T-cell (primary cell): ENCODE data around the gene RBM5. TPM values are rescaled to one million over a fixed set of nuclear protein-coding genes. Genes with fewer than 3 reads are reported as not detected.

ENCODE experiments used
- ATAC-seq, 4 experiments: fragments of 200-7000 bp in 3 of 4; fragments of 150-1000 bp in 1 of 4; cut with Tn5 transposase; replicated peaks in 1 of 4; 1 replicate in 3 of 4; 2 replicates in 1 of 4; pipeline ENCODE4 v1.10.0; 2021; ENCODE audit warnings: moderate library complexity in 3 of 4, mild to moderate bottlenecking in 2 of 4, moderate number of reproducible peaks in 1 of 4
- CTCF ChIA-PET, 2 donors: fragments of 300-600 bp; sonication (Branson Sonifier 250); formaldehyde crosslinking; loops; one replicate each; lab custom pipeline; 2022; ENCODE audit warnings: antibody characterized with exemption in 2 of 2; lab: Charles Lee
- POLR2A ChIA-PET, 2 donors: fragments of 300-600 bp; sonication (Branson Sonifier 250); formaldehyde crosslinking; loops; one replicate each; lab custom pipeline; 2022; ENCODE audit warnings: antibody characterized with exemption in 2 of 2; lab: Charles Lee
- DNase-seq, 35 experiments: peaks; one replicate each; pipeline versions ENCODE4 v3.0.0 to v3.0.0-alpha.2; 2013 to 2023
- H3K27ac ChIP-seq: one replicate; pipeline ENCODE4 v1.5.1; 2013; ENCODE audit warnings: low read length
- H3K27me3 ChIP-seq, 2 experiments: replicated peaks in 1 of 2; 1 replicate in 1 of 2; 2 replicates in 1 of 2; pipeline versions ENCODE4 v1.6.1 to v1.7.0; 2013; ENCODE audit warnings: low read length in 1 of 2, mixed read lengths in 1 of 2; ENCODE audit not compliant: control insufficient read depth in 2 of 2, insufficient read depth in 2 of 2; ENCODE audit errors: extremely low read depth in 1 of 2
- H3K36me3 ChIP-seq, 2 donors: 1 replicate in 1 of 2; 2 replicates in 1 of 2; pipeline versions ENCODE4 v1.6.1 to v1.7.0; 2013; ENCODE audit warnings: low read length in 1 of 2; ENCODE audit not compliant: control insufficient read depth in 2 of 2, insufficient read depth in 1 of 2; ENCODE audit errors: extremely low read depth in 1 of 2
- H3K4me1 ChIP-seq, 2 experiments: 1 replicate in 1 of 2; 2 replicates in 1 of 2; pipeline versions ENCODE4 v1.6.1 to v1.7.0; 2013; ENCODE audit warnings: low read length in 2 of 2, mixed read lengths in 1 of 2; ENCODE audit not compliant: insufficient read depth in 2 of 2, control insufficient read depth in 1 of 2; ENCODE audit errors: extremely low read depth in 1 of 2
- H3K4me3 ChIP-seq, 2 donors: 1 replicate in 1 of 2; 2 replicates in 1 of 2; pipeline versions ENCODE4 v1.5.1 to v1.7.0; 2013; ENCODE audit warnings: mild to moderate bottlenecking in 2 of 2, low read length in 1 of 2, moderate library complexity in 1 of 2; ENCODE audit not compliant: control insufficient read depth in 1 of 2; ENCODE audit errors: extremely low read depth in 1 of 2
- H3K9me3 ChIP-seq: 2 replicates; pipeline ENCODE4 v1.7.0; 2013
- H3K27ac Mint-ChIP-seq, 2 donors: one replicate each; pipeline ENCODE4 v1.8.0; 2020 to 2021; ENCODE audit warnings: mild to moderate bottlenecking in 2 of 2, mixed read lengths in 2 of 2
- H3K27me3 Mint-ChIP-seq, 2 donors: one replicate each; pipeline ENCODE4 v1.8.0; 2021 to 2022; ENCODE audit warnings: mixed read lengths in 2 of 2
- H3K36me3 Mint-ChIP-seq: one replicate; pipeline ENCODE4 v1.8.0; 2021; ENCODE audit warnings: mixed read lengths
- H3K4me1 Mint-ChIP-seq, 3 donors: one replicate each; pipeline ENCODE4 v1.8.0; 2020 to 2022; ENCODE audit warnings: mixed read lengths in 3 of 3, mild to moderate bottlenecking in 1 of 3
- H3K4me3 Mint-ChIP-seq, 3 donors: one replicate each; pipeline ENCODE4 v1.8.0; 2020 to 2022; ENCODE audit warnings: mild to moderate bottlenecking in 3 of 3, mixed read lengths in 3 of 3, moderate library complexity in 3 of 3
- H3K9me3 Mint-ChIP-seq, 3 donors: one replicate each; pipeline ENCODE4 v1.8.0; 2020 to 2022; ENCODE audit warnings: mixed read lengths in 3 of 3
- WGBS: methylation state at CpG from one replicate; pipeline ENCODE4 v1.1.5; 2013; ENCODE audit warnings: missing lambda C conversion rate; ENCODE audit not compliant: insufficient coverage; 5-methylcytosine and 5-hydroxymethylcytosine counted together
- total RNA-seq, 35 experiments: library from RNA in 6 of 35; stranded (reverse) in 6 of 35; fragments of 120-200 nt in 1 of 35; gene quantifications; one replicate each; pipeline versions ENCODE4 v1.2.1 to v1.2.4 and lab custom pipeline; 2013 to 2026

Gene RBM5
- total RNA-seq, 5 donors from 2014 or later (not counting 1 experiment from before 2014, with no cell fraction given): 293 to 354 (median 316) TPM

GRCh38 chr3:50165910-50166538 lies 77.3 kb downstream of the RBM5 start:
- Mint-ChIP-seq H3K4me3 (no peak overlapping the region), H3K27me3 (no peaks in the 10 kb centered on the region), H3K9me3 (no peaks in the 10 kb centered on the region), H3K4me1 (no peaks in the 10 kb centered on the region), H3K27ac (no peak overlapping the region), H3K36me3 (no peaks in the 10 kb centered on the region)
- no peaks in the 10 kb centered on the region for H3K9me3 ChIP-seq
- H3K4me3 ChIP-seq: no peak overlapping the region
- CTCF ChIA-PET: no interaction called here
- H3K27ac ChIP-seq: no peak overlapping the region
- H3K36me3 ChIP-seq: no peaks in the 10 kb centered on the region
- POLR2A ChIA-PET: no interaction called here
- ATAC-seq: no peak
- no peaks in the 10 kb centered on the region for H3K4me1 ChIP-seq
- no peak for DNase-seq
- WGBS: 69% methylated on average over 13 of the region's 15 CpGs
- H3K27me3 ChIP-seq: peaks cover 0 to 30% of the 10 kb centered on the region in 2 experiments

DNA sequence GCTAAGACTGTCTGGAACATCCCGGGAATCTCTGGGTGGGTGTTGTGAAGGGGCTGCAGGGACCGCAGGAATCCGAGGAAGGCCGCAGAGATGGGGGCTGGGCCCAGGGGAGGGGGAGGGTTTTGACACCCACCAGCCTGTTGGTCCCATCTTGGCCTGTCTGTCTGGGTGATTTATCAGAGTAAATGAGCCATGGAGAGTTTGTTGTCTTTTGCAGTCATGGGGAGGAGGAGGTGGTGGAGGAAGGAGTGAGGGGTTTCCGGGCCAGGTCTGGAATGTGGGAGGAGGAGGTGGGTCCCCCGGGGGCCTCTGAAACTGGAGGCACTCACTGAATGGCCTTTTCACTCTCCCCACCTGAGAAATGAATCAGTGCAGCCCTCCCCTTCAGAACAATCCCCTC lies 77.9 kb downstream of the RBM5 start:
- Histone ChIP-seq H3K27me3 (peaks cover 0 to 36% of the 10 kb centered on the region in 2 experiments), H3K27ac (no peak overlapping the region), H3K36me3 (no peaks in the 10 kb centered on the region), H3K4me3 (no peak overlapping the region), H3K9me3 (no peaks in the 10 kb centered on the region), H3K4me1 (no peaks in the 10 kb centered on the region)
- H3K27ac Mint-ChIP-seq: no peak overlapping the region
- WGBS: 70% methylated on average over 4 of the region's 6 CpGs
- POLR2A ChIA-PET: no interaction called here
- H3K36me3 Mint-ChIP-seq: no peaks in the 10 kb centered on the region
- H3K4me3 Mint-ChIP-seq: no peak overlapping the region
- CTCF ChIA-PET: no interaction called here
- no peak for ATAC-seq
- H3K9me3 Mint-ChIP-seq: no peaks in the 10 kb centered on the region
- H3K4me1 Mint-ChIP-seq: no peaks in the 10 kb centered on the region
- H3K27me3 Mint-ChIP-seq: no peaks in the 10 kb centered on the region
- DNase-seq: no peak

DNA sequence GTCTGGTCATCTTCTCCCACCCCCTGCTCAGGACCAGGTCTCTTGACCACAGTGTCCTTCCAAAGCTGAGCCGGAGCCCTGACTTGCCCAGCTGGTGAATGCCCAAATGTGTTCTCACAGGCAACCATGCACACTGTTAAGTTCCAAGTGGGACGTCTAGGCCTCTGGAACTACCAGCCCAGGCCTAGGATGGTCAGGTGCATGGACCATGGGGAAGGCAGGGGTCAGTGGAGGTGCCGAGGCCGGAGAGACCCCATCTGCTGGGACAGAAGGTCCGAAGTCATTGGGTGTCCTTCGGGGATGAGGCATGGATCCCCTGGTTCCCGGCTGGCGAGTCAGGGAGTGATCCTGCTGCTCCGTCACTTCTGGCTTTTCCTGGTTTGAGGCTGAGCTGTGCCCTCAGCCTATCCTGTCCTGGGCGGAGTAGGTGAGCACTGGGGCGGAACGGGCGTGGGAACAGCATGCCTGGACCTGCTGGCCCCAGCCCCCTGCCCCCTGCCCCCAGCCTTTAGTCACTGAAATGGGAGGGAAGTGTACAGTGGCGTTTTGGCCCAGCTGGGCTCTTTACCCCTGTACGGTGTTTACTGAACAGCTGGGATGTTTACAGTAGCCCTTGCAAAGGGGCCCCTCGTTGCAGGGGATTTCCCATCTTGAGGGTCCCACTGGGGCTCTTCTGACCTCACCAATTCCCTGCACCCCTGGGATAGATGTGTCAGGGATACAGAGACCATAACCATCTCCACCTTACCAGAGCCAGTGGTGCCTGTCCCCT lies 78.5 kb downstream of the RBM5 start:
- 57% methylated on average over 12 of the region's 16 CpGs for WGBS
- Histone ChIP-seq H3K4me3 (no peak overlapping the region), H3K27ac (no peak overlapping the region), H3K27me3 (peaks cover 0 to 38% of the 10 kb centered on the region in 2 experiments), H3K4me1 (no peaks in the 10 kb centered on the region), H3K9me3 (no peaks in the 10 kb centered on the region), H3K36me3 (no peaks in the 10 kb centered on the region)
- no peak for DNase-seq
- Mint-ChIP-seq H3K27ac (no peak overlapping the region), H3K36me3 (no peaks in the 10 kb centered on the region), H3K4me3 (no peak overlapping the region), H3K27me3 (no peaks in the 10 kb centered on the region), H3K4me1 (no peaks in the 10 kb centered on the region), H3K9me3 (no peaks in the 10 kb centered on the region)
- ChIA-PET CTCF (no interaction called here), POLR2A (no interaction called here)
- no peak for ATAC-seq

- POLR2A ChIA-PET: no interaction called here
- H3K4me3 Mint-ChIP-seq: no peak overlapping the region
Observed at GRCh38 chr3:50167841-50168209, 79.1 kb downstream of the RBM5 start.

DNA sequence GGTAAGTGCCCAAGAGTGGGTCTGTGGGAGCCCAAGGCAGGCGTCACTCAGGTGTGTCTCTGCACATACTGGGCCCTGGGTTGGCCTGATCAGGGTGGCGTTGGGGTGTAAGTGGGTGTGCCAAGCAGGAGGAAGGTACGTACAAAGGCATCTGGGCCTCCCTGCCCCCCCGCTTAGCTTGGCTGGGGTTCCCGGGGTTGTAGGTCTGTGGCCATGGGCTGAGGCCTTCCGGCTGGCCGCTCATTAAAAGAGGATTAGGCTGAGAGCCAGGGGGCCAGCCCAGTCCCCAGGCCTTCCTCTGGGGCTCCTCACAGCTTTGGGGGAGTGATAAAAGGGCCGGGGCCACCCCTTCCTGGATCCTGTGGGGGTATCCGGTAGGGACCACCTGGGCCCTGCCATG lies 79.7 kb downstream of the RBM5 start:
- Histone ChIP-seq H3K27ac (no peak overlapping the region), H3K4me1 (no peaks in the 10 kb centered on the region), H3K9me3 (no peaks in the 10 kb centered on the region), H3K4me3 (no peak overlapping the region), H3K36me3 (no peaks in the 10 kb centered on the region), H3K27me3 (peaks cover 0 to 44% of the 10 kb centered on the region in 2 experiments)
- Mint-ChIP-seq H3K9me3 (no peaks in the 10 kb centered on the region), H3K4me1 (no peaks in the 10 kb centered on the region), H3K36me3 (no peaks in the 10 kb centered on the region), H3K27ac (no peak overlapping the region), H3K27me3 (no peaks in the 10 kb centered on the region), H3K4me3 (no peak overlapping the region)
- WGBS: 87% methylated on average over 9 of the region's 9 CpGs
- DNase-seq (no peak), ATAC-seq (no peak)
- ChIA-PET POLR2A (no interaction called here), CTCF (no interaction called here)

More at GRCh38 chr3:50167841-50168209, 79.1 kb downstream of the RBM5 start:
- no peak for DNase-seq
- Histone ChIP-seq H3K4me3 (no peak overlapping the region), H3K36me3 (no peaks in the 10 kb centered on the region), H3K4me1 (no peaks in the 10 kb centered on the region), H3K27me3 (peaks cover 0 to 43% of the 10 kb centered on the region in 2 experiments), H3K27ac (no peak overlapping the region), H3K9me3 (no peaks in the 10 kb centered on the region)
- CTCF ChIA-PET: no interaction called here
- H3K9me3 Mint-ChIP-seq: no peaks in the 10 kb centered on the region
- ATAC-seq: no peak
- no peaks in the 10 kb centered on the region for H3K27me3 Mint-ChIP-seq
- no peak overlapping the region for H3K27ac Mint-ChIP-seq
- H3K36me3 Mint-ChIP-seq: no peaks in the 10 kb centered on the region
- WGBS: 93% methylated on average over 3 of the region's 7 CpGs
- H3K4me1 Mint-ChIP-seq: no peaks in the 10 kb centered on the region
